Keratinocyte (primary cell): ENCODE data around the gene LRRC43. TPM values are rescaled to one million over a fixed set of nuclear protein-coding genes. Genes with fewer than 3 reads are reported as not detected.

Experiments used
- DNase-seq: peaks from one replicate; pipeline ENCODE4 v3.0.0-alpha.2; 2011; ENCODE audit warnings: low read depth, missing footprints, low spot score
- FAIRE-seq: peaks from 2 replicates; lab custom pipeline; 2011; peaks lifted over from hg19 to GRCh38; lab: Jason Lieb, UNC
- H2AFZ ChIP-seq: 2 replicates; pipeline ENCODE4 v1.6.0; 2012; ENCODE audit warnings: low read length, control low read depth, inconsistent platforms; ENCODE audit not compliant: control insufficient read depth
- H3K27ac ChIP-seq: 2 replicates; pipeline ENCODE4 v1.5.1; 2011; ENCODE audit warnings: low read length; ENCODE audit not compliant: control insufficient read depth, insufficient read depth
- H3K27me3 ChIP-seq: 3 replicates; pipeline ENCODE4 v1.6.0; 2011; ENCODE audit warnings: low read length; ENCODE audit not compliant: control insufficient read depth, insufficient read depth; ENCODE audit errors: extremely low read depth
- H3K36me3 ChIP-seq, 2 experiments: 2 replicates in 1 of 2; 3 replicates in 1 of 2; pipeline ENCODE4 v1.5.1; 2011; ENCODE audit warnings: low read length in 2 of 2, mild to moderate bottlenecking in 1 of 2; ENCODE audit not compliant: control insufficient read depth in 2 of 2, insufficient read depth in 2 of 2; ENCODE audit errors: extremely low read depth in 1 of 2
- H3K4me1 ChIP-seq: 3 replicates; pipeline ENCODE4 v1.5.1; 2011; ENCODE audit warnings: low read length; ENCODE audit not compliant: control insufficient read depth, insufficient read depth; ENCODE audit errors: extremely low read depth
- H3K4me2 ChIP-seq: 3 replicates; pipeline ENCODE4 v1.6.0; 2011; ENCODE audit warnings: low read depth, low read length; ENCODE audit not compliant: control insufficient read depth, insufficient read depth; ENCODE audit errors: extremely low read depth
- H3K4me3 ChIP-seq, 3 experiments: fragments of 200-600 bp in 1 of 3; sonication (generic) in 1 of 3; 2 replicates in 2 of 3; 3 replicates in 1 of 3; pipeline ENCODE4 v1.5.1; 2011 to 2016; ENCODE audit warnings: low read length in 3 of 3, mild to moderate bottlenecking in 3 of 3, control low read depth in 2 of 3, inconsistent platforms in 1 of 3, low read depth in 1 of 3, mixed read lengths in 1 of 3, mixed run types in 1 of 3, moderate library complexity in 1 of 3; ENCODE audit not compliant: control insufficient read depth in 2 of 3, insufficient read depth in 2 of 3; ENCODE audit errors: extremely low read depth in 1 of 3
- H3K79me2 ChIP-seq: 2 replicates; pipeline ENCODE4 v1.6.0; 2012; ENCODE audit warnings: low read length; ENCODE audit not compliant: control insufficient read depth, insufficient read depth
- H3K9ac ChIP-seq: 3 replicates; pipeline ENCODE4 v1.6.0; 2011; ENCODE audit warnings: low read length; ENCODE audit not compliant: control insufficient read depth, insufficient read depth; ENCODE audit errors: extremely low read depth
- H3K9me1 ChIP-seq: 3 replicates; pipeline ENCODE4 v1.6.0; 2011; ENCODE audit warnings: low read length; ENCODE audit not compliant: control insufficient read depth, insufficient read depth; ENCODE audit errors: extremely low read depth
- H3K9me3 ChIP-seq: 2 replicates; pipeline ENCODE4 v1.5.1; 2012; ENCODE audit warnings: low read depth, low read length; ENCODE audit not compliant: control insufficient read depth
- H4K20me1 ChIP-seq: 3 replicates; pipeline ENCODE4 v1.6.0; 2011; ENCODE audit warnings: low read length; ENCODE audit not compliant: control insufficient read depth, insufficient read depth; ENCODE audit errors: extremely low read depth
- EZH2 ChIP-seq: IDR thresholded peaks from one replicate; pipeline ENCODE4 v1.6.1; 2012; ENCODE audit warnings: inconsistent platforms, mild to moderate bottlenecking, low read length, moderate library complexity
- dilution Hi-C: fragments of 300-500 bp; cut with MboI; formaldehyde crosslinking; loops from one replicate; pipeline ENCODE4 v1.7.0; 2020; ENCODE audit warnings: low sequenced_read_pairs; ENCODE audit not compliant: extremely low pct_ligation_motif_present
- polyA plus RNA-seq, 5 experiments: library from polyadenylated mRNA; depleted of rRNA in 3 of 5; stranded (reverse) in 3 of 5; stranded (forward) in 1 of 5; unstranded in 1 of 5; fragments of >200 nt; gene quantifications; 1 replicate in 1 of 5; 2 replicates in 3 of 5; 3 replicates in 1 of 5; pipeline versions ENCODE4 v1.2.1 to v1.2.3, GENCODE V29; 2011 to 2012; ENCODE audit warnings: missing spikeins in 2 of 5, low read depth in 1 of 5, low replicate concordance in 1 of 5
- TF ChIP-seq, protein P1 (sequence below), 3 experiments: IDR thresholded peaks in 1 of 3; conservative IDR thresholded peaks in 1 of 3; optimal IDR thresholded peaks in 1 of 3; 2 replicates in 2 of 3; 3 replicates in 1 of 3; pipeline versions ENCODE3 to v1.5.1; 2011; ENCODE audit warnings: low read length in 3 of 3, mild to moderate bottlenecking in 3 of 3, moderate library complexity in 2 of 3, control low read depth in 1 of 3, inconsistent platforms in 1 of 3; ENCODE audit not compliant: insufficient read depth in 2 of 3; ENCODE audit errors: extremely low read depth in 1 of 3

LRRC43 gene
- polyA plus RNA-seq, 1 donor (not counting 4 experiments of a cell fraction or from before 2014, with no cell fraction given), result 0.45 TPM

DNA sequence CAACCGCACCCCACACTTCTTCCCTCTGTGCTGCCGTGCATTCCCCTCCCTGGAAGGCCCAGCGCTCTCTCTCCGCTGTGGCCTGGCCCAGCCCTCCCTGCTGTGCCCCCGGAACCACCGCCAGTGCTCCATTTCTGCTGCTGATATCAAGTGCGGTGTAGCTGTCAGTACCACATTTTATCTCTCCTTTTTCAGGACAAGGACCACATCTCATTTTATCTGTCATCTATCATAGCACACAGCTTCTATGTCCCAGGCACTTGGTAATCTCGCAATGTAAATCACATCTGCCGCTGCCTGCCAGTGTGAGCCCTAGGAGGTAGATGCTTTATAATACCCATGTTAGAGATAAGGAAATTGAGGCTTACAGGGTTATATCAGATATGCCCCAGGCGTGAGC lies 27.2 kb upstream of the LRRC43 start:
- no peaks in the 10 kb centered on the region for H3K9me1 ChIP-seq
- H2AFZ ChIP-seq, result no peak overlapping the region
- TF ChIP-seq EZH2, result no peak
- TF ChIP-seq, protein P1, sequence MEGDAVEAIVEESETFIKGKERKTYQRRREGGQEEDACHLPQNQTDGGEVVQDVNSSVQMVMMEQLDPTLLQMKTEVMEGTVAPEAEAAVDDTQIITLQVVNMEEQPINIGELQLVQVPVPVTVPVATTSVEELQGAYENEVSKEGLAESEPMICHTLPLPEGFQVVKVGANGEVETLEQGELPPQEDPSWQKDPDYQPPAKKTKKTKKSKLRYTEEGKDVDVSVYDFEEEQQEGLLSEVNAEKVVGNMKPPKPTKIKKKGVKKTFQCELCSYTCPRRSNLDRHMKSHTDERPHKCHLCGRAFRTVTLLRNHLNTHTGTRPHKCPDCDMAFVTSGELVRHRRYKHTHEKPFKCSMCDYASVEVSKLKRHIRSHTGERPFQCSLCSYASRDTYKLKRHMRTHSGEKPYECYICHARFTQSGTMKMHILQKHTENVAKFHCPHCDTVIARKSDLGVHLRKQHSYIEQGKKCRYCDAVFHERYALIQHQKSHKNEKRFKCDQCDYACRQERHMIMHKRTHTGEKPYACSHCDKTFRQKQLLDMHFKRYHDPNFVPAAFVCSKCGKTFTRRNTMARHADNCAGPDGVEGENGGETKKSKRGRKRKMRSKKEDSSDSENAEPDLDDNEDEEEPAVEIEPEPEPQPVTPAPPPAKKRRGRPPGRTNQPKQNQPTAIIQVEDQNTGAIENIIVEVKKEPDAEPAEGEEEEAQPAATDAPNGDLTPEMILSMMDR (optimal IDR thresholded peaks at IDR 0.05 in 1 of 3, IDR thresholded peaks at IDR 0.05 in 1 of 3, conservative IDR thresholded peaks at IDR 0.05 in 1 of 3; ENCODE audit: extremely low read depth in 1 of 3, insufficient read depth in 2 of 3, low read length in 3 of 3), result no peak
- H3K4me3 ChIP-seq, result no peak overlapping the region
- peaks cover 2% of the 10 kb centered on the region for H3K4me1 ChIP-seq
- DNase-seq (no peak), FAIRE-seq (no peak)
- no peak overlapping the region for H3K27ac ChIP-seq
- H3K9ac ChIP-seq, result no peak overlapping the region
- H3K9me3 ChIP-seq, result no peaks in the 10 kb centered on the region
- dilution Hi-C loops, result no loop called here
- H4K20me1 ChIP-seq, result no peaks in the 10 kb centered on the region
- H3K4me2 ChIP-seq, result no peak overlapping the region
- H3K27me3 ChIP-seq, result no peaks in the 10 kb centered on the region
- no peaks in the 10 kb centered on the region for H3K36me3 ChIP-seq
- H3K79me2 ChIP-seq, result no peaks in the 10 kb centered on the region

DNA sequence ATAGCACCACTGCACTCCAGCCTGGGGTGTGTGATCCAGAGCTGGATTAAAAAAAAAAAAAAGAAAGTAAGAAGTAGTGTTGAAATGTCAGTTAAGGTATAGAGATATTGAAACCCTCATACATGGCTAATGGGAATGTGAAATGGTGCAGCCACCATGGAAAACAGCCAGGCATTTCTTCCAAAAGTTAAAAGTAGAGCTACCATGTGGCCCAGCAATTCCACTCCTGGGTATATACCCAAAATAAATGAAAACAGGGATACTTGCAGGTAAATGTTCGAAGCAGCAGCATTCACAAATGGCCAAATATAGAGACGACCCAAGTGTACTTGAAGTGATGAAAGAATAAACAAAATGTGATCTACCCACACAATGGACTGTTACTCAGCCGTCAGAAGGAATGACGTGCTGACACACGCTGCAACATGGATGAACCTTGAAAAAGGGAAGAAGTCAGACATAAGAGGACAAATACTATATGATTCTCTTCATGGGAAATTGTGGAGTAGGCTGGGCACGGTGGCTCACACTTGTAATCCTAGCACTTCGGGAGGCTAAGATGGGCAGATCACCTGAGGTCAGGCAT lies 24.1 kb upstream of the LRRC43 start:
- Histone ChIP-seq H3K27me3 (no peaks in the 10 kb centered on the region), H3K27ac (no peak overlapping the region), H3K4me2 (no peak overlapping the region), H2AFZ (no peak overlapping the region), H4K20me1 (no peaks in the 10 kb centered on the region), H3K9me1 (no peaks in the 10 kb centered on the region), H3K79me2 (no peaks in the 10 kb centered on the region), H3K4me1 (peaks cover 2% of the 10 kb centered on the region), H3K9me3 (no peaks in the 10 kb centered on the region), H3K9ac (no peak overlapping the region), H3K36me3 (no peaks in the 10 kb centered on the region), H3K4me3 (no peak overlapping the region)
- dilution Hi-C loops, result no loop called here
- no peak for TF ChIP-seq EZH2
- TF ChIP-seq, protein P1 (optimal IDR thresholded peaks at IDR 0.05 in 1 of 3, IDR thresholded peaks at IDR 0.05 in 1 of 3, conservative IDR thresholded peaks at IDR 0.05 in 1 of 3; ENCODE audit: extremely low read depth in 1 of 3, insufficient read depth in 2 of 3, low read length in 3 of 3), result no peak
- FAIRE-seq (no peak), DNase-seq (no peak)
